Hematopoietic multipotent progenitor cell (in vitro differentiated cells): ENCODE results near the gene ULBP3. TPM values are rescaled to one million over a fixed set of nuclear protein-coding genes. Genes with fewer than 3 reads are reported as not detected.

Experiments
- DNase-seq, 3 donors: peaks; one replicate each; pipeline ENCODE4 v3.0.0-alpha.2; 2011 to 2015; ENCODE audit warnings: low read depth in 2 of 3, low spot score in 2 of 3
- total RNA-seq: library from RNA; depleted of rRNA; stranded (reverse); fragments of >200 nt; gene quantifications from one replicate; pipeline ENCODE4 v1.2.3, GENCODE V29; 2012

The ULBP3 gene
- 2.7 TPM for total RNA-seq

GRCh38 chr6:150068720-150069648, at the start of gene ULBP3:
Gene ULBP3, minus strand, starts transcription at chr6:150069121. Its CDS starts 55 bp downstream, at chr6:150069066.
- DNase-seq = peak; percentile 34 to 84 (median 75)

GRCh38 chr6:150118627-150119026, 49.7 kb upstream of the ULBP3 start:
- DNase-seq = no peak

DNA sequence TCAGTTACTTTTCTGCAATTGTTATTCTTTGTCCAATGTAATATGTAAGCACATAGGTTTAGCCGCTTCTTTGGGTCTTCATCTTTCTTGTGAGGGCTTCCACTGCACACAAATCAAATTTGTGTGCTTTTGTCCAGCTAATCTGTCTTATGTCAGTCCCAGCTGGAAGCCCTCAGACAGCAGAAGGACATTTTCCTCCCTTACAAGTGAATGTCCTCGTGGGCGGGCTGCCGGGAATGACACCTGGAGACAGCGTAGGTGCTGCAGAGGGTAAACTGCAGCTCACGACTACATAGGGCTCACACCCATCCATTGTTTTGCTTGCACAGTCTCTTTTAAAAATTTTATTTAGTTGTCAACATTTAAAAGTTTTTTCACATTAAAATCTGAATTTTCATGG, 49.3 kb upstream of the ULBP3 start:
- no peak for DNase-seq

GRCh38 chr6:150116200-150116800, 47.4 kb upstream of the ULBP3 start:
- DNase-seq = no peak

DNA sequence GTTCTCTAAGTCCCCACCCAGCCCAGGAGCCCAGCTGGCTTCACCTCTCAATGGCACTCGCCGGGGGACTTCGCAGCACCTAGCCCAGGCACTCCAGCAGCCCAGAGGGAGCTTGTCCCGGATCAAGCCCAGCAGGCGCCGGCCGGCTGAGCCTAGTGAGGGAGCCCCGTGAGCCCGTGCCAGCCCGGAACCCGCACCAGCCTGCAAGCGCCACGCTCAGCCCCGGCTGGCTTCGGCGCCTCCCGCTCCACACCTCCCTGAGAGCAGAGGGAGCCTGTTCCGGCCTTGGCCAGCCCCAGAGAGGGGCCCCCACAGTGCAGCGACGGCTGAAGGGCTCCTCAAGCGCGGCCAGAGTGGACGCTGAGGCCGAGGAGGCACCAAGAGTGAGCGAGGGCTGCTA, 46.8 kb upstream of the ULBP3 start:
- no peak for DNase-seq

DNA sequence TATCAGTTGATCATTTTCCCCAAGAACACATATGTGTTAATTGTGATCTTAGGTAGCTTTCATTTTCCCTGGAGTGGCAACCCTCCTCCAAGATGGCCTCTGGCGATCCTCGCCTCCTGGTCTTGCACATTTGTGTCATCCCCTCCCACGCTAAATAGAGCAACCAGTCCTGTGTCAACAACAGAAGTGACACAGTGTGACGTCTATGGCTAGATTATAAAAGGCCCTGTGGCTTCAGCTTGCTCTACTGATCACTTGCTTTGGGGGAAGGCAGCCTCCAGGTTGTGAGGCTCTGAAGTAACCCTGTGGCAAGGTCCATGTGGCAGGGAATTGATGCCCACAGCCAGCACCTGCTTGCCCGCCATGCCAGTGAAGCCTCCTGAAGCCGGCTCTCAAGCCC, 43.3 kb upstream of the ULBP3 start:
- no peak for DNase-seq

DNA sequence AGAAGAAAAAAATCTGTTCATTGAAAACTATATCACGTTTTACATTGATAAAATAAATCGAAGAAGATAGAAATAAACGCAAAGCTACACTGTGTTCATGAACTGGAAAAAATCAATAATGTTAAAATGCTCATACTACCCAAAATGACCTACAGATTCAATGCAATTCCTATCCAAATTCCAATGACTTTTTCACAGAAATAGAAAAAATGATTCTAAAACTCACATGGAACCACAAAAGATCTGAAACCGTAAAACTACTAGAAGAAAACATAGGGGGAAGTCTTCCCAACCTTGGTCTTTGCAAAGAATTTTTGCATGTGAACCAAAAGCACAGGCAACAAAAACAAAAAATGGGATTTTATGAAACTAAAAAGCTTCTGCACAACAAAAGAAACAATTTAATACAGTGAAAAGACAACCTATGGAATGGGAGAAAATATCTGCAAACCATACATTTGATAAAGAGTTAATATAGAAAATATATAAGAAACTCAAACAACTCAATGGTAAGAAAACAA, 33.9 kb upstream of the ULBP3 start:
- no peak for DNase-seq

DNA sequence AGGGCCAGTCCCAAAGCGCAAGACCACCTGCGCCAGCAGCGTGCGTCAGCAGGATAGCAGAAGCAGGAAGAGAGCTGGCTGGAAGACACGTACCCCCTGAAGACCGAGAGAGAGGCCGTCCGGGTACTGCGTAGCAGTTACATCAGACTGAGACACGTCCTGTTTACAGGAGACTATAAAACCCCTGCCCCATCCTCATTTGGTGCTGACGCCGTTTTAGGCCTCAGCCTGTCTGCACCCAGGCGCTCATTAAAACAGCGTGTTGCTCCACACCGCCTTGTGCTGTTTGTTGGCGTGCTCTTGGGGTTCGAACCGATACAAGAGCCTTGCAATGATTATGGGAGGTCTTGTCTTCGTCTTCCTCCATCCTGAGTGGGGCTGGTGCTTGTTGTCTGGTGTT, 31.8 kb upstream of the ULBP3 start:
- DNase-seq = no peak

DNA sequence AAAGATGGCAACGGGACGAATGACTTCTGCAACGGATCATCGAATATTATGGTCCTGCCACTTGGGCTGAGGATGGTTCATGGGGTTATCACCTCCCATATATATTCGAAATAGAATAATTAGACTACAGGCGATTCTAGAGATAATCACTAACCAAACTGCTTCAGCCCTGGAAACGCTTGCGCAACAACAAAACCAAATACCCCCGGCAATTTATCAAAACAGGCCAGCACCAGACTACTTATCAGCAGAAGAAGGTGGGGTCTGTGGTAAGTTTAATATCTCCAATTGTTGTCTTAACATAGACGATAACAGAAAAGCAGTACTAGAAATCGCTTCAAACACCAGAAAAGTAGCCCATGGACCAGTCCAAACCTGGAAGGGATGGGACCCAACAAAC, 31.0 kb upstream of the ULBP3 start:
- peak in 1 of 3 donors; percentile 21 for DNase-seq

- no peak for DNase-seq
Observed at GRCh38 chr6:150099546-150099945, 30.6 kb upstream of the ULBP3 start.

GRCh38 chr6:150098155-150098554, 29.2 kb upstream of the ULBP3 start:
- no peak for DNase-seq

DNA sequence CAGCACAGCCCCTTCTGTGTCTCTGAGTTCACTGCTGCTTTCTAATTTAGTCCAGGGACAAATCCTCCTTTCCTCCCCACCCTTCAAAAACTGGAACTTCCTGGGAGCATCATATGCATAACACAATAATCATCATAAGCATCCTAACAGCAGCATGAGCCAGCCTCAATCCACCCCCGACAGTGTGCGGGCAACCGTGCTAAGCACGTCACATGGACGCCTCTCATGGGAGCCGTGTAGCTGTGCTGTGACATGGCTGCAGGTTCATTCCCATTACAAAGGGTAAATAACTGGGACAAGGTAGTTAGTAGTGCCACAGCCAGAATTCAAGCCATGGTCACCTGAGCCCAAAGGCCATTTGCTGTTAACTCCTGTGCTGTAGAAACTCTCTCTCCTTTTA, 24.5 kb upstream of the ULBP3 start:
- no peak for DNase-seq

DNA sequence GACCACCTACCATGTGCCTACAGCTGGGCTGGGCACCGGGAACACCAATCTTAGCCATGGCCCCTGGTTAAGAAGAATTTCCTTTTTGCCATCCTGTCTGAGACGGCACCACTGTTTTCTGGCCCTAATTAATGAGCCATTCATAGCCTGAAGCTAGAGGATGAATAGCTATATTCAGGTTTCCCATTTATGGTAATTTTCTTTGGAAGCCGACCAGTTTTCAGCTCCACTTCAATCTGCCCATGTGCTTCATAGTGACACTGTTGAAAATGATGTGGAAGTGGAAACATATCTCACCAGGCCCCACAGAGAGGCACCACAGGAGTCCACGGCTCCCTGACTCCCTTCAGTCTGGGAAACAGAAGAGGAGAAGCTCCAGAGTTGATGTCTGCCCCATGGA, 22.6 kb upstream of the ULBP3 start:
- no peak for DNase-seq

DNA sequence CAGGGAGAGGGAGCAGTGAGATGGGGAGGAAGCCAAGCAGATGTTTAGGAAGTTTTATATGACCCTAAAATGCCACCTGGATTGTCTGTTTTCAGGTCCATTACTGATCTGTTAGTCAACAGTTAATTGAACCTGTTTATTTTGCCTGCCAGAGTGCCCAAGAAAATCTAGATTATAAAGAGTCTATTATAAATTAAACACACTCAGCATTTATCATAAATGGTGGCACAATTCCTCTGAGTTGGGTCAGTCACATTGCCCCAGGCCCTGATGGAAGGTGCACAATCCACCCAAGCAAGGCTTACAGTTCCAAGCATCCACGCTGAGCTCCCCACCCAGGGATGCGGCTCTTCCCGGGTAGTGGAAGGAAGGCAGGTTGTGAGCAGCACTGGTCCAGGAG, 21.4 kb upstream of the ULBP3 start:
- no peak for DNase-seq

GRCh38 chr6:150088481-150089154, 19.7 kb upstream of the ULBP3 start:
- DNase-seq = no peak

DNA sequence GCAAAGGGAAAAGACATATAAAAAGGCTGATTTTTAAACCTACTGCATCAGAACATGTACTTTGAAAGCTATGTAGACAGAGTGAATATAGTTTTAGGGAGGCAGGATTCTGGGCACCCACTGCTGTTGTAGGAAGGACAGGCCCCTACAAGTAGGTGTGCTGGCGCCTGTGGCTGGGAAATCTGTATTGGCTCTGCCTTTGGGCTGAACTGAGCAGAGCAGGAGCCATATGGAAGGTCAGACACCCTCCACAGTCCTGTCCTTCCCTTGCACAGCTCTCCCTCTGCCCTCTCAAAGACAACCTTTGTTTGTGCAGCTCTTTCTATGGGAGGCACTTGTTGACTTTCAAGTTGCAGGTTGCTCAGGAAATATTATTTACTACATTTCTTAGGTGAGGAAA, 18.4 kb upstream of the ULBP3 start:
- DNase-seq = no peak

DNA sequence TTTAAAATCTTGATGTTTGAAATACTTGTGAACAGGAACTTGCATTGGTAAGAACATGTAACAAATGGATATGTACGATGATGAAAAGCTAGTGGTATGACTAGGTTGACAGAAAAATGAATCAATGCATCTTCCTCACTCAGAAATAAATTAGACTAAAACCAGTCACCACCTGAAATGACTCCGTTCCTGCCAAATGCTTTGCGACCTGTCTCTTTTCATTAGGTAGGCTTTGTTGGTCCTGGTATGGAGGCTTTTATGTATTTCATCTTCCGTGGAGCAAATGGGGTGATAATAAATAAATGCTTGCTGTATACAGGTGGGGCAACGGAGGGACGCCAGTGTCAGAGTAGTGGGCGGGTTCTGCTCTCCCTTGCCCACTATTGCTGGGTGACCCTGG, 17.1 kb upstream of the ULBP3 start:
- DNase-seq = no peak

GRCh38 chr6:150084426-150084825, 15.5 kb upstream of the ULBP3 start:
- DNase-seq = no peak

GRCh38 chr6:150083839-150084238, 14.9 kb upstream of the ULBP3 start:
- DNase-seq = no peak

DNA sequence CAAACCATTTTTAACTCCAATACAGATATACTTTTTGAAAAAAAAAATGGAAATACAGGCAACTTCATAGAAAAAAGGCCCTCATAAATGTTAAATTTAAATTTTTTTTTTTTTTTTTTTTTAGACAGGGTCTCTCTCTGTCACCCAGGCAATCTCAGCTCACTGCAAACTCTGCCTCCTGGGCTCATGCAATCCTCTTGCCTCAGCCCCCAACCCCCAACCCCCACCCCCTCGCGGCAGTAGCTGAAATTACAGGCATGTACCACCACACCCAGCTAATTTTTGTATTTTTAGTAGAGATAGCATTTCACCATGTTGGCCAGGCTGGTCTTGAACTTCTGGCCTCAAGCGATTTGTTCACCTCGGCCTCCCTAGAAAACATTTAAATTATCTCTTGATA, 12.8 kb upstream of the ULBP3 start:
- DNase-seq = no peak

GRCh38 chr6:150079604-150080003, 10.7 kb upstream of the ULBP3 start:
- peak in 1 of 3 donors; percentile 45 for DNase-seq
